ENCODE measurements around the gene PHC2.

Gene PHC2

GRCh38 chr1:33420870-33421775, 9.8 kb downstream of the PHC2 start:
- no peak for DNase-seq (ENCODE audit: low read depth)

DNA sequence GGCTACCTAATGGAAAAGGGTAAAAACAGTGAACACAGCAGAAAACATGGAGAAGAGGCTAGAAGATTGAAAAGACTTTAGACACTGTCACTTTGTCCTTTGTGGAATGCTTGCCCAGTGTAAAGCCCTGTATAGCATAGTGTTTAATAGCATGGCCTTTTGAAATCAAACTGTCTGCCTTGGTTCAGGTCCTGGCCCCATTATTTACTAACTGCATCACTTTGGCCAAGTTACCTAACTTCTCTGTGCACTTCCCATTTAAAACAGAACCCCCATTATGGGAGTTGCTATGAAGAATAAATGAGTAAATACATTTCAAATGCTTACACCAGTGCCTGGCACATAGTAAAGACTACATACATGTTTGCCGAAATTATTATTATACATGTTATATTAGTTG, 12.1 kb downstream of the PHC2 start:
- no peak for DNase-seq (ENCODE audit: low read depth)

- DNase-seq (ENCODE audit: low read depth), result no peak
Measured at GRCh38 chr1:33414879-33415278, 16.0 kb downstream of the PHC2 start.

GRCh38 chr1:33410091-33410701, 20.7 kb downstream of the PHC2 start:
- no peak for DNase-seq (ENCODE audit: low read depth)

GRCh38 chr1:33408093-33408436, 22.8 kb downstream of the PHC2 start:
- no peak for DNase-seq (ENCODE audit: low read depth)

- DNase-seq (ENCODE audit: low read depth), result no peak
Measured at GRCh38 chr1:33407352-33408092, 23.4 kb downstream of the PHC2 start.

DNA sequence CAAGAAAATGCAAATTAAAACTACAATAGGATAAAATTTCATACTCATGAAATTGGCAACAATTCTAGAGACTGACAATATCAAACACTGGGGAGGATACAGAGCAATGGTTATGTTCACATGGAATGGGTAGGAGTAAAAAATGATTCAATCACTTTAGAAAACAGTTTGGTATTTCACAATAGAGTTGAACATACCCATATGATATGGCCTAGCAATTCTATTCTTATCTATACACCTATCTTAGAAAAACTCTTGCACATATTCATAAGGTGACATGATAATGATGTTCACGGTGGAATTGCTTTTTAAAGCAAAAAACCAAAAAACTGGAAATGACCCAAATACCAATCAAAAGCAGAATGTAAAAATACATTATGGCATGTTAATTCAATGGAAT, 28.7 kb downstream of the PHC2 start:
- no peak for DNase-seq (ENCODE audit: low read depth)

GRCh38 chr1:33401471-33401870, 29.4 kb downstream of the PHC2 start:
- DNase-seq (ENCODE audit: low read depth), result no peak

DNA sequence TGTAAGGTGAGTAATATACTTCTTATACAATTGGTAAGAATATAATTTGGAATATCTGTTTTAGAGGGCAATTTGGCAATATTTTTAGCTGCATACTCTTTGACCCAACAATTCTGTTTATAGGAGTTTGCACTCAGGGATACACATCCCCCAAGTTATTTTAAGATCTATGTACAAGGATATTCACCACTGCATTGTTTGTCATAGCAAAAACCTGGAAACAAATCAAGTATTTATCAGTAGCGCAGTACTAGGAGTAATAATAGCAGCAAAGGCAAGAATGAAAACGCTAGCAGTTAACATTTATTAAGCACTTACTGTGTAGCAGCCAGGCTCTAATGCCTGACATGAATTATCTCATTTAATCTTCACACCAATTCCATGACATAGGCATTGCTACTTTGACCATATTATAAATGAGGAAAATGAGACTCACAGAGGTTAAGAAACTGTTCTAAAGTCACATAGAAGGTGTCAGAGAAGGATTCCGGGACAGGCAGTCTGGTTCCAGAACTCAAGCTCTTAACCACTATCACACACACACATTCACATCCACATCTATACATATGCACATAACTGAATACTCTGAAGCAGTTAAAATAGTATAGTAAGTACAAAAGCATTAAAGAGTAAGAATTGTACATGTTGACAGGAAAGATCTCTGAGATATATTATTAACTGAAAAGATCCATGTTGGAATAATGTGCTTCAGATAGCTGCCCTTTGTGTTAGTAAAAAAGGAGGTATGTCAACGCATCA, 30.6 kb downstream of the PHC2 start:
- DNase-seq (ENCODE audit: low read depth), result no peak

GRCh38 chr1:33399375-33399774, 31.5 kb downstream of the PHC2 start:
- DNase-seq (ENCODE audit: low read depth), result no peak

DNA sequence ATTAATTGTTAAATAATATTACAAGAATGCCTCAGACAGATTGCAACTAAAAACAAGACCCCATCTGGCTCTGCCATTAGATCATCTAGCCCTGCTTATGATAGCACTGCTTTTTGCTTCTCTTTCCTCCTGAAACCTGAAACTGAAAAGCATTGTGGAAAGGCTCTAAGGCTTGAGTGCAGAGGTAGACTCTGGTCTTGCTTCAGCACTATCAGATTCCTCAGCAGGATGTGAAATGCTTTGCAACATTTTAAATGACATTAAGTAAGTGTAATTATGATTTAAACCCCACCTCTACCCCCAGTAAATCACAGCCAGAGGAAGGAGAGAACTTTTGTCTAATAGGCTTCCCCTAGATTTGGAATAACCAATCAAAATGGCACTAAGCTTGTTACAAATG, 32.9 kb downstream of the PHC2 start:
- DNase-seq (ENCODE audit: low read depth), result no peak

DNA sequence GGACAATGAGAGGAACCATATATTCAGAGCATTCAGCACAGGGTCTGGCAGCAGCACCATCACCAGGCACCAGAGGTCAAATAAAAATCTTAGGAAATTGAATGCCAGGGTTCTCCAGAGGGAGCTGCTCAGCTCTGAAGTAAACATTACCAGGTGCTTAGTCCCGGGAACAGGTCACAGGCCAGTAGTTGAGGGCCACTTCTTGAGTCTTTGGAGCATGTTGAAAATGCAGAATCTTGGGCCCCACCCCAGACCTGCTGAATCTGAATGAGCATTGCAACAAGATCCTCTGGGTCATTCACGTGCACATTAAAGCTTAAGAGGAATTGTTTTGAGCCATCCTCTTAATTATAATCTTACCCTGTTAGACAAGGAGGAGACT, 33.8 kb downstream of the PHC2 start:
- no peak for DNase-seq (ENCODE audit: low read depth)

DNA sequence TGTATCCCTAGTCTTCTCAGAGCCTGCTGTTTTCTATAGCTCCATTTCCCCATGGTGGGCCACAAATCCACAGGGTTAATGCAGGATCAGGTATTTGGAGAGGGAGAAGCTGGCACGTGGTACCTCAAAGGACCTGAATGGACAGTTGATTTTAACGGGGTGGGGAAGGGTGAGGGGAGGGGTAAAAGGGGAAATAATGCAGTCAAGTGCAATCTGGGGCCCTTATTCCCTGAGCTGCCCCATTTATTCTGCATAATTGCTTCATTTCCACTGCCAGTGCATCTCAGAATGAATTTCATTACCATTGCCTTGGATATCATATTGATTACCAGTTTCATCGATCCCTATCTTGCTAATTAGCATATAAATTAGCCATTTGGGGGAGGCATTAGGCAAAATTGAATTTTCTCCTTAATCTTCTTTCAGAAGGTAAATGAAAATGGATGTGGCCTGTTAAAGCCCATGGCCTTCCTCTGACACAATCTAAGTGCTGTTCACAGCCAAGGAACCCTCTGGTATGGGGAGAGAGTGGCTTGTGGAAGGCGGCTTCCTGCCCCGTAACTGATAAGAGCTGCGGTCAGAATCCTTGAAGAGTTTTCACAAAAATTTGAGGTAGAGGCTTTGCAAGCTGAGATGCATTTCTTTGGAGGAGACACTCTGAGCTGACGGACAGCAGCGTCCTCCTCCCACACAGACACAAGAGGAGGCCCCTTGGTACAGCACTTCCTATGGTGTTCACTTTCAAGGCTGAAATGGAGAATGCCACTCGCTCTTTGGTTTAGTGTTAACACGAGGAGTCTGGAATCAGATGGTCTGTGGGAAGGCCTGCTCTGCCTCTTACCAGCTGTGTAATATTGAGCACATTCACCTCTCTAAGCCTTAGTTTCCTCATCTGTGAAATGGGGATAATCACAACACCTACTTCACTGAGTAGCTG, 34.4 kb downstream of the PHC2 start:
- DNase-seq (ENCODE audit: low read depth), result no peak

GRCh38 chr1:33394770-33395169, 36.1 kb downstream of the PHC2 start:
- no peak for DNase-seq (ENCODE audit: low read depth)

DNA sequence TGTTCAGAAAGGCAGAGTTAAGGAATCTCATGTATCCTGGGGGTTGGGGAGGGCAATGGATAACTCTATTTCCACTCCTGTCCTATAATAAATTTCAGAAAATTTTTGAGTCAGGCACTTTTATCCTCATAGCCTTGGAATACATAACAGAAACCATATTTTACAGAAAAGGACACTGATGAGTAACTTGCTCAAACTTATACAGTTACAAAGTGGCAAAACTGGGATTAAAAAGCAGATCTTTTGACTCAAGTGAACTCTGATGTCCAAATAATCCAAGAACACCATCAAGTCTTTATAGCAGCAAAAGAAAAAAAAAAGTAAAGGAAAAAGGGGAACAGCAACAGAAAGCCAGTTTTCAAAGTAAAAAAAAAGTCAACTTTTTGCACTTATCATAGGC, 36.9 kb downstream of the PHC2 start:
- DNase-seq (ENCODE audit: low read depth), result no peak

DNA sequence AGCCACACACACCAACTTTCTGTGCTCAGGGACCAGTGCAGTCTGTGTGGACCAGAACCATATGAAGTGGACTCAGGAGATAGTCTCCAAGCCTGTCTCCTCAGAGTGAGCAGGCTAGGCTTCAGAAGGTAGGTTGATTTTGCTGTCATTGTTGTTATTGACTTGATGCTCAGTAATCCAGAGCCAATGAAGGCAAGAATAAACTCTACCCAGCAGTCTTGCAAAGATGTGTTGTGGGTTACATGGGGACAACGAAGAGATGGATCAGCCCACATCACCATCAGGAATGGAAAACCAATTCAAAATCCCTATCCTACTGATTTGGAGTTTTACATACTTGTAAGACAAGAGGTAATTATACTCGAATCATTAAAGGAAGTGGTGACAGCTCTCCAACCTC, 37.4 kb downstream of the PHC2 start:
- DNase-seq (ENCODE audit: low read depth), result no peak

DNA sequence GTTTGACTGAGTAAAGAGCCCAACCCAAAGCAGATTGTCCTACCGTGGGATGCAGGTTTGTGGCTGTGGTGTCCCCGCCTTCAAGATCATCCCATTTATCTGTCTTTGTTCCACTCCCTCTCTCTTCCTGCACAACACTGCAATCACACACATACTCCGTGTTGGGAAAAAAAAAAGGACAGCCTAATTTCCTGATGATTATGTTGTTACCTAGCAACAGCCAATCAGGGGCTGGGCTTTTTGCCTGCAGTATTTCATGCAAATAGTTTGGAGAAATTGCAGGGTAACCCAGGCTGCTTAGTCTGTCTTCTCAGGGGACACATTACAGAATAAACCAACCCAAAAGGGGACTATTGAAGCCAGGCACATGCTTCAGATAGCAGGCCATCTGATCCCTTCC, 38.3 kb downstream of the PHC2 start:
- DNase-seq (ENCODE audit: low read depth), result no peak

- DNase-seq (ENCODE audit: low read depth), result no peak
Measured at GRCh38 chr1:33392206-33392605, 38.7 kb downstream of the PHC2 start.

- no peak for DNase-seq (ENCODE audit: low read depth)
Measured at GRCh38 chr1:33391343-33392078, 39.4 kb downstream of the PHC2 start.

GRCh38 chr1:33390542-33390941, 40.4 kb downstream of the PHC2 start:
- DNase-seq (ENCODE audit: low read depth), result no peak

All from activated T-cell treated with anti-CD3 and anti-CD28 coated beads for 24 hours (primary cell).